Stimulated activated CD4-positive, alpha-beta T cell treated with anti-CD3 and anti-CD28 coated beads, TNF-alpha, amount 100 ng/mL, for 48 hours (primary cell): ENCODE measurements around the gene ZBTB40.

Experiments
- DNase-seq, 3 donors: peaks; one replicate each; pipeline ENCODE4 v3.0.0-alpha.2; 2020; ENCODE audit warnings: low read depth in 3 of 3

ZBTB40 gene

DNA sequence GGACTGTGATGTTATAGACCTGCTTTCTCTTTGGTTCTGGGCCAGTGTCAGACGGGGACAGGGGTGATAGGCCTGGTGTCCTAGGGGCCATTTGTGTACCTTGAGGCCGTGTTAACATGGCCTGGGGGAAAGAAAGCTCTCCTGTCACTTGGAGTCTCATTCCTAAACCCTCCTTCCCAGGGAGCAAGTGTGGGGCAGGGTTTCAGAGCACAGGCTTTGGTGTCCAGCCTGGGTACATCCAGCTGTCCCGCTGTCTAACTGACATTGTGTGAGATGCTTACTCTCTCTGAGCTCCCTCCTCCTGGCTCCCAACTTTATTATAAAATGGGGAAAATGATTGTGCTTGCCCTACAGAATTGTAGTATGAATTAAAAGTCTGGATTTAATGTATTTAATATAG, 79.1 kb downstream of the ZBTB40 start:
- DNase-seq: no peak

DNA sequence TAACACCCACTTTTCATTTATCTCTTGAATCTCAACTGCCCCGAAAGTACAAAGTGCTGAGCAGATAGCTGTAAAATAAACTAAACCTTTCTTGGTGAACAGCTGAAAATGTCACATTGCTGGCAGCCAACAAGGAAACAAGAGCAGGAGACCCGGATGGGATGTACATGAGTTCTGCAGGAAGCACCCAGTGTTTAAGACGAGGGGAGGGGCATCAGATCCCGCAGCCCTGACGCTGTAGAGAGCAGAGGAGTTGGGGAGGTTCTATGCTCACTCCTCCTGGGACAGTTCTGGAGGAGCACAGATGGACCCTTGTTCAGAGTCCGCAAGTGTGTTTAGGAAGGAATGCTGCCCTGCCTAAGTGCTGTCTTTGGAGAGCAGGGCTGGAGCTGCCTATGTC, 79.6 kb downstream of the ZBTB40 start:
- no peak for DNase-seq

DNA sequence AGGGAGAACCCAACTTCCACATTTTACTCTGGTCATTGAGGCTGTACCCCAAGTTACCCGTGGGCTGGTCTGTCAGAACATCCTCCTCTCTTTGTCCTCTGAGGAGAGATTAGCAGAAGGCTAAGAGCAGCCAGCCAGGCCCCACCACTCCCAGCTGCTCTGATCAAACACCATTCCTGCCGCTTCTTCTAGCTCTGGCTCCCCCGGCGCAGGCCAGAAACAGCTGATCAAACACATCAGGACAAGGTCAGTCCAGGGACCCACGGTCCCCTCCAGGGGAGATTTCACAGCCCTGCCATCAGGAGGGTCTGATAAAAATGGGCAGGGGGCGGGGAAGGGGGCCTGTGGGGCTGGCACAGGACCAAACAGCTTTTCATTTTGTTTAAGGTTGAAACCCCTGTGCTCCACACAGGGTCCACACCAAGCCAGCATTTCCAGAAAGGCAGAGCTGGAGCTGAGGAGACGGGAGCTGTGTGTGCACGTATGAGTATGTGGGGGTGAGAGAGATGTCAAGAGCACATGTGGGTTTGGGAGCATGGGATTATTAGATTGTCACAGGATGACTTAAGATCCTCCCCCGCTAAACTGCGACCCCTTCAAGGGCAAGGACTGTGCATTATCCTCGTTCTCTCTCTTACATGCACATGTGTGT, 81.7 kb downstream of the ZBTB40 start:
- DNase-seq: no peak

DNA sequence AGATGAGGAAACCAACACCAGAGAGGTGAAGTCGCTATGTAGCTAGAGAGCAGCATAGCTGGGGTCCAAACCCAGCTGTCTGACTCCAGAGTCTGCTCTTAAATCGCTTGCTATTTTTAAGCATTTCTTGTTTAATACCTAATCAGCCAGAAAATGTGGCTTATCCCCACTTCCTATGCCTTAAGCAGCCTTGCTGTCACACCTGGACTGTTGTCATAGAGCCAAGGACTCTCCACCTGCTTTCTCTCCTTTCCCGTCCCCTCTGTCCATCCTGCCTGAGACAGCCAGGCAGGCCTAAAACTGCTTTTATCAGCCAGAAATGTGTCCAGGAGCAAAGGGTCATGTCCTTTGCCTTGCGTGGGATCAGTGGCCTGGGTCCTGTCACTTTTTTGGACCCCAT, 83.3 kb downstream of the ZBTB40 start:
- no peak for DNase-seq

DNA sequence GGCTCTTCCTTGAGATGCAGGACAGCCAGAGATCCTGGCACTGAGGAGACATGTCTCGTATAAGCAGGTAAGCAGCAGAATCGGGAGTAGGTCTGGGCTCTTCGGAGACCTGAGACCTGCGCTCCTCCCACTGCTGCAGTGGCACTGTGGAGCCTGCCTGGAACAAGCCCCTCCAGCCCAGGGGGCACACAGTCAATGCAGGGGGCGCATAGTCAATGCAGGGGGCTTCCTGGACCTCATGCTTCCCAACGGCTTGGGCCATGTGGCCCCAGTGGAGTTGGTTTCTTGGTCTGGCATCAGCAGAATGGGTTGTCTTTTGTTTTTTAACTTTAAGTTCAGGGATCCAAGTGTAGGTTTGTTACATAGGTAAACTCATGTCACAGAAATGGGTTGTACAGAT, 83.7 kb downstream of the ZBTB40 start:
- no peak for DNase-seq

DNA sequence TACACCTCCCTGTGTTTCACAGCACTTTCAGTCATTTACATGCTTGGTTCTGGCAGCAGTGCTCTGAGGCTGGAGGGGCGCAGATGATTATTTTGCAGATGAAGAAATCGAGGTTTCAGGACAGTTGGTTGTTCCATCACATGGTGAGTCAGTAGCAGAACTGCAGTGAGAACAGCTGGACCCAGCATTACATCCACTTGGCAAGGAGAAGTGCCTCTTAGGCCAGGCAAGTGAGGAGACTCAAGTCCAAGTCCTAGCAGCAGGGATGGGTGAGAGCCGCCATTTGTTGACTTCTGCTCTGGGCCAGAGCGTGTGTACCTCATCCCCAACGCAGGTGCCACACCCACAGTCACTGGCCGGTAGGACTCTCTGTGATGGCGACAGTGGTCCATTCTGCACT, 84.9 kb downstream of the ZBTB40 start:
- no peak for DNase-seq

DNA sequence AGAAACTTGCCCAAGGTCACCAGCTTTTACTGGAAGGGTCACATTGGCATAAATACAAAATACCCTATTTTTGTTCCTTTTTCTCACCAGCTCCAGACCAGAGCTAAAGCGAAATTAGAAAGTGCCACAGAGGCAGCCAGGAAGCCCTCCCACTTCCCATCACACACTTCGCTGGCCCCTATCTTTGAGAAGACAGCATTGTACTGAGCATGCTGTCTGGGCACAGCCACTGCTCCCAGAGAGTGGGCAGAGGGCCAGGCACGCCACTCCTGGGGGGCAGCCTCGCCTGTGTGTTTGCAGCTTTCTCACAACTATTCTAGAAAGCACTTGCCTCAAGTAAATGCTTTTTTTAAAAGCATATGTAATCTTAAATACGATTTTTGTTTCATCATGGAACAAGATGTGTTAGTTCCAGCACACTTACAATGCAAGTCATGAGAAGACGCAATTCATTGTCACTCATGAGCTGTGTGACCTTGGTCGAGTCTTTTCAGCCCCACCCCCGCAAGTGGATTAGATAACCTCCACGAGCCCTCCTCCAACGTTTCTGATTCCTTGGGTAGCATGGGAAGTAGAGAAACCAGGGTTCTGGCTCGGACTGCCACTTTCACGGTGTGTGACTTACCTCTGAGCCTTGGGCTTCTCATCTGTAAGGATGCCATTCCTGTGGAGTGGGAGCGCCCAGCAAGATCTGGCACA, 85.9 kb downstream of the ZBTB40 start:
- no peak for DNase-seq

DNA sequence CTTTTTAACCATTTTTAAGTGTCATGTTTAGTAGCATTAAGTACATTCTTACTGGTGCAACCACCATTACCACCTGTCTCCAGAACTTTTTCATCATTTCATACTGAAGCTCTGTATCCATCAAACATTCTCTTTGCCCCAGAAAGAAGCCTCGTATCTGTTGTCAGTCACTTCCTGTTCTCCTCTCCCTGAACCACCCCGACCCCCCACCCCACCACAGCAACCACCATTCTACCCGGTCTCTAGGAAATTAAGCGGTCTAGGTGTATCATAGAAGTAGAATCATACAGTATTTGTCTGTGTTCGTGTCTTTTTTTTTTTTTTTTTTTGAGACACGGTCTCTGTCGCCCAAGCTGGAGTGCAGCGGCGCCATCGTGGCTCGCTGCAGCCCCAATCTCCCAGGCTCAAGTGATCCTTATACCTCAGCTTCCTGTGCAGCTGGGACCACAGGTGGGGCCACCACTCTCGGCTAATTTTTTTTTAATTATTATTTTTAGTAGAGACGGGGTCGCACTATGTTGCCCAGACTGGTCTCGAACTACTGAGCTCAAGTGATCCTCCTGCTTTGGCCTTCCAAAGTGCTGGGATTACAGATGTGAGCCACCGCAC, 88.0 kb downstream of the ZBTB40 start:
- DNase-seq: no peak

DNA sequence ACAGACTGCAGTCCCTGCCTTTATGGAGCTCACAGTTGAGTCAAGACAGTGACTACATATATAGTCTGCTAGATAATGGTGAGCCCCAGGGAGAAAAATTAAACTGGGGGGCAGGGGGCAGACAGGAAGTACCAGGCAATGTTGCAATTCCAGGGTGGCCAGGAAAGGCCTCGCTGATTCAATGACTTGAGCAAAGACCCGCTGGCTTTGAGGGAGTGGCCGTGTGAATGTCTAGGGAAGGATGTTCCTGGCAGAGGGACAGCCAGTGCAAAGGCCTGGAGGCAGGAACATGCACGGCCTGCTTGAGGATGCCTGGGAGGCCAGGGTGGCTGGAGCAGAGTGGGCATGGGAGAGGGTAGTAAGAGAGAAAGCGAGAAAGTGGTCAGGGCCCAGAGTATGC, 88.7 kb downstream of the ZBTB40 start:
- no peak for DNase-seq

DNA sequence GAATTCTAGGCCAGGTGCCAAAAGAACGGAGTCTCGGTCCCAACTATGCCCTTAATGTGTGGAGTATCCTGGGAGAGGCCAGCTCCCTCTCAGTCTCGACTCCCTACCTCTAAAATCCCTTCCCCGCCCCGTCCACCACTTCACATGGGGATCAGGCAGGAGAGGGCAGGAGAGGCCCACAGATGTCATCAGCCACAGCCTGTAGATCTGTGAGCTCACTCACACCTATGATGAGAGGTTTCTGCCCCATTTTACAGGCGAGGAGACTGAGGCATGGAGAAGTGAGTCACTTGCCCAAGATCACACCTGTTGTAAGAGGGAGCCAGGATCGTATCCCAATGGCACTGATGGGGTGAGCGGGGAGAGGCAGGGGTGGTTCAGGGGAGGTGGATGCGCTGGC, 91.2 kb downstream of the ZBTB40 start:
- DNase-seq: no peak

DNA sequence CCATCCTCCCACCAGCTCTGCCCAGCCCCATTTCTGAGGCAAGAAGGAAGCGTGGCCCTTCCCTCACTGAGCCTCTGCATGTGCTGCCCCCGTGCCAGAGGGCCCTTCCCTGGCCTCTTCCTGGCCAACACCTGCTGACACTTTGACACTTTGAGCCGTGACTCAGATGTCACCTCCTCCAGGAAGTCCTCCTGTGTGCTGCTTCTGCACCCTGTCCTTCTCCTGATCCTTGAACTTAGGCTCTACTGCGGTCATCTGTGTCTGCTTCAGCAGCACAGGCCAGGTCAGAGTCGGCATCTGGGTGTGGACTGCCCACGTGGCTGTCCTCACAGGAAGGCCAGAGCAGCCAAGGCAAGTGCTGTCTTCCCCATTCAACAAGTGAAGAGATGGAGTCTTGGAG, 92.0 kb downstream of the ZBTB40 start:
- DNase-seq: no peak

DNA sequence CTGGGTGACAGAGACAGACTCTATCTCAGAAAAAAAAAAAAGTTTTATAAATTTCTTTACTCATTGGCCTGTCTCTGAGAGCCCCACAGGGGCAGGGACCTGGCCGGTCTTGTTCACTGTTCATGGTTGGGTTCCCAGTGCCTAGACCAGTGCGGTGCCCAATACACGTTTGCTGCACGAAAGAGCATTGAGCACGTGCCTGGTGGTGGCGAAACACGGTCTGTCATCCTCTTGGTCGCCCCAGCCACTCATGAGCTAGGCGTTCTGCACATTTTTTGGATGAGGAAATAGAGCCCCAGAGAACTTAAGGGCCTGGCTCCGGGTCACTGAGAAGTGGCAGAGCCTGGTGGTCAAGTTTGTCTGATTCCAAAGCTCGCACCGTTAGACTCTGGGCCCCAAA, 93.0 kb downstream of the ZBTB40 start:
- DNase-seq: no peak

DNA sequence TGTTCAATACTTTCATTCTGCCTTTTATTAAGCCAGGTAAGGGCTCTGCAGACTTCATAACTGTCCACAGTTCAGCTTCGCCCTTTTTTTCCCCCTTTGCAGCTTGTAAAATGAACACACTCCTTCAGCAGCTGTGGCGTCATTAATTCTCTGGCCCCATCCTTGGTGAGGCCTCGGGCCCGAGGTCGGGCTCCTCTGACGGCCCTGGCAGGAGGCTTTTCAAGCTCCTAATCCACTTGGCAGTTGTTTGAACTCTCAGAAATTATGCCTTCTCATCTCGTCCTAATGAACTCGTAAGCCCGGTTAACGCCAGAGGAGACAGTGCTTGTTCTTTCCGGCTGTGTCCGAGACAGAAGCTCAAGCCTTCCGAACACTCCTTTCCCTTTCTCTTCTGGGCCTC, 93.5 kb downstream of the ZBTB40 start:
- no peak for DNase-seq

DNA sequence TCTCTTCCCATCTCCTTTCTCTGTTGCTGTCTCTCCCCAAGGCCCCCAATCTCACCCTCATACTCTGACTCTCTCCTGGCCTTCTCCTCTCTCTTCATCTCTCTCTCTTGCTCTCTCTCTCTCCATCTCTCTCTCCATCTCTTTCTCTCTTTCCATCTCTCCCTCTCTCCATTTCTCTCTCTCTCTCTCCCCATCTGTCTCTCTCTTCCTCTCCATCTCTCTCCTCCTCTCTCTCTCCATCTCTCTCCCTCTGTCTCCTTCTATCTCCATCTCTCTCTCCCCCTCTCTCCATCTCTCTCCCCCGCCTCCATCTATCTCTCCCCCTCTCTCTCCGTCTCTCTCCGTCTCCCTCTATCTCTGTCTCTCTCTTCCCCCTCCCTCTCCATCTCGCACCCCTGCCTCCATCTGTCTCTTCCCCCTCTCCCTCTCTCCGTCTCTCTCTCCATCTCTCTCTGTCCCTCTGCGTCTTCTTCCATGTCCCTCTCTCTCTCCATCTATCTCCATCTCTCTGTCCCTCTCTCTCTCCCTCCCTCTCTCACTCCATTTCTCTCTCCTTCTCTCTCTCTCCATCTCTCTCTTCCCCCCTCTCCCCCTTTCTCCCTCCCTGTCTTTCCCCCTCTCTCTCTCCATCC, 95.7 kb downstream of the ZBTB40 start:
- no peak for DNase-seq

DNA sequence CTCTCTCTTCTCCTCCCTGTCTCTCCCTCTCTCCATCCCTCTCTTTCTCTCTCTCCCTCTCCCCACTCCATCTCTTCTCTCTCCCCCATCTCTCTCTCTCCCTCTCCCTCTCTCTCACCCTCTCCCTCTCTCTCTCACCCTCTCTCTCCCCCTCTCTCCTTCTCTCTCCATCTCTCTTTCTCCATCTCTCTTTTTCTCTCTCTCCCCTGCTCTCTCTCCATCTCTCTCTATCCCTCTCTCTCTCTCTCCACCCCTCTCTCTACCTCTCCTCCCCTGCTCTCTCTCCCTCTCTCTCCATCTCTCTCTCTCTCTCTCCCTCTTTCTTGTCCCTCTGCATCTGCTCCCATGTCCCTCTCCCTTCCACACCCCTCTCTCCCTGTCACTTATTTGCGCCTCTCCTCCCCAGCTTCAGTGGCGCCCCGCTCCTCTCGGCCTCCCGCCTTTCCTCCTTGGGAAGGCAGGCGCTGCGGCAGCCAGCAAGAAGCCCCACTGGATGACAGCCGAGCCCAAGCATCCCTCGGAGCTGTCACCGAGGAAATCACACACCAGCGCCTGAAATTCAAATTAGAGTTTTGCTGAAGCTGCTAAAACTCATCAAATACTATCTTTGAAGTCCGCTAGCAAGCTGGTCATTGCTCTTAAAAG, 96.3 kb downstream of the ZBTB40 start:
- no peak for DNase-seq

DNA sequence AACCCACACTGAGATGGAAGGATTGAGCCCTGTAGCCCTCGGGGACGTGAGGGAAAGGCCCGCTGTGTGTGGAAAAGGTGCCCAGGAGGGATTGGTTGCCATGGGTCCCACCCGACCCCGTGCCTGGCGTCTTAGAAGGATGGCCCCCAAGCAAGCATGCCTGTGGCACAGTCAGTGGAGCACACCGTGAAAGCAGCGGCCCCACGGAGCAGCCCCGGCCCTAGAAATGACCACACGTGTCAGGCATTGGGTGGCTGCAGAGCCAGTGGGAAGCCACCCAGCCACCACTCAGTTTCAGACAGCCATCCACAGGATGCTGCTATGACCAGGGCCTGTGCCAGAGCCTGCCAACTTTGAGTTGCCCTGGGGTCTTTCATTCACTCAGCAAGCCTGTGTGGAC, 98.4 kb downstream of the ZBTB40 start:
- no peak for DNase-seq

DNA sequence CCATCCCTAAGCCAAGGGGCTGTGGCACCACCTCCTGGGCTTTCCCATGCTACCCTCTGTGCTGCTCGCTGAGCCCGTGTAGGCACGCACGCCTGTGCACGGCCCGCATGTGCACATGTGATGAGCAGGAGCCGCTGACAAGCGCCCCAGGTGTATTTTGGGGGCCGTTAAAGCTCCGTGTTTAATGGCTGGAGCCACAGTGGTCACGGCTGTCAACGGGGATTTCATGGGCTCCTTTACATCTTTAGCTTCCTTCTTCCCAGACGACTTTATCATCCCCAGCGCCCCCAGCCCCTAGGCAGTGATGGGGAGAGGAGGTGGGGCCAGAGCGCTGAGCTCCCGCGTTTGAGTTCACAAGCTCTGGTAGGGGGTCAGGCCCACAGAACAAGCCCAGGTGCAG, 99.9 kb downstream of the ZBTB40 start:
- no peak for DNase-seq

DNA sequence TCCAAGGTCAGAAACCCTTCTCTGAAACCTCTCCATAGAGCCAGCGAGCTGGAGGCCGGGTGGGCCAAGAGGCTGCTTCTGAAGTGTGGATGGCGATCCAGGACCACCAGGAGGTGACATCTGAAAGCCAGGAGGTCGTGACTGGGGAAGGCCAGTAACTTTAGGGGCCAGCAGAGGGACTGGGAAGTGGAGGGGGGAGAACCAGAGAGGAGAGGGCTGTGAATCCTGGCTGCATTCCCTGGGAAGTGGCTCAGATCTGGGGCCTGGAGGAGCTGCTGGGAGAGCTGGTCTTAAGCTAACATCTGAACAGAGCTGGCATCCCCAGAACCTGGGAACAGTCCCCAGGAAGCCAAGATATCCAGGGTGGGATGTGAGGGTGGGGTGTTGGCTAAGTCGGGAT, 100.4 kb downstream of the ZBTB40 start:
- no peak for DNase-seq

DNA sequence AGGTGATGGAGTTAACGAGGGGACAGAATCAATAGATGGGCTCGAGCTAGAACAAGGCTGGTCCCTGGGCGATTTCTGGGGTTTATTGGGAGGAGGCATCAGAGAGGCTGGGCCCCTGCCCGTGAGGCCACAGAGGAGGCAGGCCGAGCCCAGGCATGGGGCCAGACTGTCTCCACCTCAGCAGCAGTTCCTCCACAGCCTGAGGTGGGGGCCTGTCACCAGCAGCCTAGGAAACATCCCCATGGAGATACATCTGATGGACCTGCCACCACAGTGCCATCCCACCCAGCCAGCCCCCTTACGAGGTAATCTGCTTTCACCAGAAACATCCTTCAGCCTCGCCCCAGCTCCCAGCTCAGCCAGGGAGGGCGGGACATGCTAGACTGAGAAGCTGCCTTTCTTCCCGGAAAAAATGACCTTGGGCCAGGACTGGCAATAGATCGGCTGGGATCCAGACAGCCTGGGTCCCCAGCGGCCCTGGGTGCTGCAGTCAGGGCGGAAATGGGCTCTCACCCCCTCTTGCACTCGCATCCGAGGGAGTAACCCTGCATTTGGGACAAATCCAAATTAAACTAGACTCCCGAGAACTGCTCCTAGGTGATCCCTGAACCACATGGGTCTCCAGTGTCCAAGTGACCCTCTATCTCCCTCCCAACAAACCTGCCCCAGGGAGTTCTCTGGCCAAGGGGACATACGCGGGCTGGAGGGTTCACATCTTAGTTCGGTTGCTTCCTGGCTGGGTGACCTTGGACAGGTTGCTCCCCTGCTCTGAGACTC, 101.6 kb downstream of the ZBTB40 start:
- no peak for DNase-seq

DNA sequence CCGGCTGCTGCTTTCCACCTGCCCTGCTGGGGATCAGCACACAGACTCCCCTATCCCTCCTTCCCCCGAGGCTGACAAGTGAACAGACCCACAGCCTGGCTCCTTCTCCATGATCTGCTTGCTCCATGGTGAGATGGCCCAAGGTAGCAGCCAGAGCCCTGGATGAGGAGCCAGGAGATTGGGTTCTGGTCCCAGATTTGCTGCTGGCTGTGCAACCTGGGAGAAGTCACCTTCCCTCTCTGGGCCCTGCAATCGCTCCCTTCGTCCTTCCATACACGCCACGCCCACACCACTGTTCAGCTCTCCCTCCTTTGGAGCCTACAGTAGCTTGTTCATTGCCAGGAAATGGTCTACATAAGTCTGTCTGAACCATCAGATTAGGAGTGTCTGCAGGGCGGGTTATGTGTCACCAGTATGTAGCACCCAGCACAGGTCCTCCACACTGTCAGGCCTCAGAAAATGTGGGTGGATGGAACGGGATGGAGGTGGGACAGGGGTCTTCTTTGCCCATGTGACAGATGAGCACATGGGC, 102.4 kb downstream of the ZBTB40 start:
- no peak for DNase-seq

DNA sequence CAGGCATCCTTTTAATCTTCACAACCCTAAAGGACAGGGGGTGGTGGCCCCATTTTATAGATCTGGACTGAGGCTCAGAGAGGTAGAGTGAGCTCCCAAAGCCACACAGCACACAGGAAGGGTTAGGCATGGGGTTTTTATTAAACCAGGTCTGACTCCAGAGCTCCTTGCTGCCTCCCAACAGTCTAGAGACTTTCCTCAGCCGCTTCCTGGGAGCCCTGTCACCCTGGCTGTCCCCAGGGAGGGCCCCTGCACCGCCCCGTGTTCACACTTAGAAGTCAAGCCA, 103.7 kb downstream of the ZBTB40 start:
- DNase-seq: no peak
